ENCODE results near the gene CALY.

- TF ChIP-seq CTCF (conservative IDR thresholded peaks at IDR 0.05; ENCODE audit: low read length) (no peak), EZH2phosphoT487 (IDR thresholded peaks at IDR 0.05; ENCODE audit: borderline replicate concordance) (no peak)
Observed at GRCh38 chr10:133353988-133354605, 17.4 kb upstream of the CALY start.

Measured in Loucy (cell line).